Transverse colon (tissue), 4 donors: ENCODE results near the gene C17orf75.

Source experiments
- EP300 ChIP-seq: sonication (generic); formaldehyde crosslinking; IDR thresholded peaks from one replicate; pipeline ENCODE4 v1.6.1; 2017; ENCODE audit warnings: antibody characterized with exemption, low read depth
- POLR2A ChIP-seq: fragments of 450-650 bp; IDR thresholded peaks from one replicate; pipeline ENCODE4 v1.6.1; 2016; ENCODE audit warnings: antibody characterized with exemption, mild to moderate bottlenecking, moderate library complexity
- POLR2AphosphoS5 ChIP-seq, 3 donors: sonication (generic); formaldehyde crosslinking; IDR thresholded peaks; one replicate each; pipeline ENCODE4 v1.6.1; 2016; ENCODE audit warnings: antibody characterized with exemption in 3 of 3
- TF ChIP-seq, protein P1 (sequence below), 5 experiments: fragments of 200-600 bp in 3 of 5; fragments of 450-650 bp in 2 of 5; sonication (generic) in 3 of 5; IDR thresholded peaks; 1 replicate in 2 of 5; 2 replicates in 3 of 5; pipeline ENCODE4 v1.5.1; 2016 to 2017; ENCODE audit warnings: antibody characterized with exemption in 5 of 5, inconsistent platforms in 3 of 5, mild to moderate bottlenecking in 2 of 5, moderate library complexity in 1 of 5

DNA sequence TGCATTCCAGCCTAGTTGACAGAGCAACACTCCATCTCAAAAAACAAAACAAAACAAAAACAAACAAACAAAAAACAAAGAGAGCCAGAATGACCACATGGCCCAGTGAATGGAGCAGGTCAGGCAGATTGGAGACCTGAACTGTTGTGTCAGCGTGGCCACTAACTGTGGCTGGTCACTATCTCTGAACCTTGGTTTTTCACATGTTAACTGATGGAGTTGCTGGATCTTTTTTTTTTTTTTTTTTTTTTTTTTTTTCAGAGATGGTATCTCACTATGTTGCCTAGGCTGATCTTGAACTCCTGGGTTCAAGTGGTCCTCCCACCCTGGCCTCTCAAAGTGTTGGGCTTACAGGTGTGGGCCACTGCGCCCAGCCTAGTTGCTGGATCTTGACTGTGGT, 44.5 kb downstream of the C17orf75 start:
- TF ChIP-seq POLR2A (no peak), POLR2AphosphoS5 (IDR thresholded peaks at IDR 0.05) (no peak), EP300 (no peak)
- TF ChIP-seq, protein P1, sequence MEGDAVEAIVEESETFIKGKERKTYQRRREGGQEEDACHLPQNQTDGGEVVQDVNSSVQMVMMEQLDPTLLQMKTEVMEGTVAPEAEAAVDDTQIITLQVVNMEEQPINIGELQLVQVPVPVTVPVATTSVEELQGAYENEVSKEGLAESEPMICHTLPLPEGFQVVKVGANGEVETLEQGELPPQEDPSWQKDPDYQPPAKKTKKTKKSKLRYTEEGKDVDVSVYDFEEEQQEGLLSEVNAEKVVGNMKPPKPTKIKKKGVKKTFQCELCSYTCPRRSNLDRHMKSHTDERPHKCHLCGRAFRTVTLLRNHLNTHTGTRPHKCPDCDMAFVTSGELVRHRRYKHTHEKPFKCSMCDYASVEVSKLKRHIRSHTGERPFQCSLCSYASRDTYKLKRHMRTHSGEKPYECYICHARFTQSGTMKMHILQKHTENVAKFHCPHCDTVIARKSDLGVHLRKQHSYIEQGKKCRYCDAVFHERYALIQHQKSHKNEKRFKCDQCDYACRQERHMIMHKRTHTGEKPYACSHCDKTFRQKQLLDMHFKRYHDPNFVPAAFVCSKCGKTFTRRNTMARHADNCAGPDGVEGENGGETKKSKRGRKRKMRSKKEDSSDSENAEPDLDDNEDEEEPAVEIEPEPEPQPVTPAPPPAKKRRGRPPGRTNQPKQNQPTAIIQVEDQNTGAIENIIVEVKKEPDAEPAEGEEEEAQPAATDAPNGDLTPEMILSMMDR (IDR thresholded peaks at IDR 0.05), result no peak
